VCaP (cell line): Measurements from ENCODE around the gene EID1.
"Not testable (repeated sequence)": the region's sequence is repeated elsewhere in the genome, so short reads cannot be mapped to it uniquely, and the experiment has no call there.

Source experiments
- H3K27ac ChIP-seq: fragments of 450-650 bp; 2 replicates; pipeline ENCODE4 v1.5.1; 2017
- TF ChIP-seq, protein P1 (sequence below): fragments of 450-650 bp; conservative IDR thresholded peaks from 2 replicates; pipeline ENCODE4 v1.5.1; 2017; ENCODE audit warnings: mild to moderate bottlenecking, moderate library complexity

EID1 gene

GRCh38 chr15:48898032-48898431, 20.1 kb downstream of the EID1 start:
- no peak overlapping the region for H3K27ac ChIP-seq
- TF ChIP-seq, protein P1, sequence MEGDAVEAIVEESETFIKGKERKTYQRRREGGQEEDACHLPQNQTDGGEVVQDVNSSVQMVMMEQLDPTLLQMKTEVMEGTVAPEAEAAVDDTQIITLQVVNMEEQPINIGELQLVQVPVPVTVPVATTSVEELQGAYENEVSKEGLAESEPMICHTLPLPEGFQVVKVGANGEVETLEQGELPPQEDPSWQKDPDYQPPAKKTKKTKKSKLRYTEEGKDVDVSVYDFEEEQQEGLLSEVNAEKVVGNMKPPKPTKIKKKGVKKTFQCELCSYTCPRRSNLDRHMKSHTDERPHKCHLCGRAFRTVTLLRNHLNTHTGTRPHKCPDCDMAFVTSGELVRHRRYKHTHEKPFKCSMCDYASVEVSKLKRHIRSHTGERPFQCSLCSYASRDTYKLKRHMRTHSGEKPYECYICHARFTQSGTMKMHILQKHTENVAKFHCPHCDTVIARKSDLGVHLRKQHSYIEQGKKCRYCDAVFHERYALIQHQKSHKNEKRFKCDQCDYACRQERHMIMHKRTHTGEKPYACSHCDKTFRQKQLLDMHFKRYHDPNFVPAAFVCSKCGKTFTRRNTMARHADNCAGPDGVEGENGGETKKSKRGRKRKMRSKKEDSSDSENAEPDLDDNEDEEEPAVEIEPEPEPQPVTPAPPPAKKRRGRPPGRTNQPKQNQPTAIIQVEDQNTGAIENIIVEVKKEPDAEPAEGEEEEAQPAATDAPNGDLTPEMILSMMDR = no peak

DNA sequence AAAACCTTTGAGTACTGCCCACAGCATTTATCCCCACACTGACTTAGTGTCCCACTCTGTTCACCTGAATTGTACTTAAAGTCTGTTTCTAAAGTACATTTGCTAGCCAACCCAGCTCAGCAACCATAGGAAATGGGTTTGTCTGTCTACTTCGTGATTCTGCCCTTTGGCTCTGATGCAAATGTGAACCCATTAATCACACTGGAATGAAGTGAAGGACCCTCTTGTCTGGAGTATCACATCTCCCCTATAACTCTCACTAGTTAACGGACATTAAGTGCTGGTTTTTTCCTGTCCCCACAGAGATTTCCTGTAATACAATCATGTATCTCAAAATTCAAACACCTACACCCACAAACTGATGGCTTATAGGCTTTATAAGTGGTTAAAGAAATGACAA, 20.5 kb downstream of the EID1 start:
- TF ChIP-seq, protein P1 = no peak
- no peak overlapping the region for H3K27ac ChIP-seq

- TF ChIP-seq, protein P1 = no peak
- H3K27ac ChIP-seq = no peak overlapping the region
Measured at GRCh38 chr15:48899793-48900192, 21.9 kb downstream of the EID1 start.

DNA sequence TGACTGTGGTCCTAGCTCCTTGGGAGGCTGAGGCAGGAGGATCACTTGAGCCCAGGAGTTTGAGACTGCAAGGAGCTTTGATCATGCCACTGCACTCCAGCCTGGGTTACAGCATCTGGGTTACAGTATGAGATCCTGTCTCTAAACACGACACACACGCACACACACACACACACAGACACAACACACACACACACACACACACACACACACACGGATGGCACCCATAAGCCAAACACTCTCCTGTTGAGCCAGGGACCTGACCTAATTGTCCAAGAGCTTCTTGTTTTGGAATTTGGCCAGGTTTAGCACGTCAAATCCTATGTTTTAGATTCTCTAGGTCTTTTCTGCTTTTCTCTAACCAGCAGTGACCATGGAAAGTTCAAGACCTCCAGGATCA, 26.8 kb downstream of the EID1 start:
- TF ChIP-seq, protein P1 = no peak
- H3K27ac ChIP-seq = no peak overlapping the region

DNA sequence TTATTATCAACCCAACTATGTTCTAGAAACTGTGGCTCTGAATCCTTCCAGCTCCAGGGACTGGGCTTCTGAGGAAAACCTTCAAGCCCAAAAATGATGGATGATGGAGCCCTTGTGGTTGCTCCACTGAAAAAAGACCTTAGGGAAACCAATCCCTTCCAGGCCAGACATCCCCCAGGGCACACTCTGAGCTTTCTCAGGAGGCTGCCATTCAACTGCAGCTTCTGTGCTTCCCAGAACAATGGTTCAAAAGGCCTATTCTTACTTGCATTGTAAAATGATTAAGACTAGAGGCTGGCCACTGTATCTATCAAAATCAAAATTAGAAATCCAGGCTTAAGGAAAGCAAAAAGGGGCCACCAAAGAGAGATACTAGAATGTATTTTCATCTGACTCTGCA, 27.3 kb downstream of the EID1 start:
- TF ChIP-seq, protein P1 = no peak

DNA sequence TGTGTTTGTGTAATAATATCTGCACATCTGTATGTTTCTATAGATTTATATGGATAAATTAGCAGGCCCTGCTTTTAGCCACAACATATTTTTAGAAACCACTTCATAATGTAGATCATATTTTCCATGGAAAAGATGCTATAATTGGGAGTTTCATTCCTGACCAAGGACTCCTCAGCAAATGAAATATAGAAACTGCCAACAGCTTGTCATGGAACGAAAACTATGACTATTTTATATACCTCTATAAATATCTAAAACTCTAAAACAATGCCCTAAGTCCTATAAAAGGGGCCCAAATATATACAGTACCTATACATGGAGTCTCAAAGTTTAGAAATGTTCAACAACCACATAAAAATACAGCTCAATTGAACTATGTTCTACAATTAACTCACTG, 27.9 kb downstream of the EID1 start:
- TF ChIP-seq, protein P1 = no peak
- no peak overlapping the region for H3K27ac ChIP-seq

More for the DNA sequence above, 27.3 kb downstream of the EID1 start:
- no peak overlapping the region for H3K27ac ChIP-seq

DNA sequence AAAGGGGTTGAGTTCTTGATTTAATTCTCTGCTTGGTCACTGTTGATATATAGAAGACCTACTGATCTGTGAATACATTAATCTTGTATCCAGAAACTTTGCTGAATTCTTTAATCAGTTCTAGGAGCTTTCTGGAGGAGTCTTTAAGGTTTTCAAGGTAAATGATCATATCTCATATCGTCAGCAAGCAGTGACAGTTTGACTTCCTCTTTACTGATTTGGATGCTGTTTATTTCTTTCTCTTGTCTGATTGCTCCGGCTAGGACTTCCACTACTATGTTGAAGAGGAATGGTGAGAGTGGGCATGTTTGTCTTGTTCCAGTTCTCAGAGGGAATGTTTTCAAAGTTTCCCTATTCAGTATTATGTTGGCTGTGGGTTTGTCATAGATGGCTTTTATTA, 31.4 kb downstream of the EID1 start:
- H3K27ac ChIP-seq = peak overlapping the region; percentile 55

GRCh38 chr15:48910554-48910953, 32.6 kb downstream of the EID1 start:
- H3K27ac ChIP-seq = not testable (repeated sequence)

DNA sequence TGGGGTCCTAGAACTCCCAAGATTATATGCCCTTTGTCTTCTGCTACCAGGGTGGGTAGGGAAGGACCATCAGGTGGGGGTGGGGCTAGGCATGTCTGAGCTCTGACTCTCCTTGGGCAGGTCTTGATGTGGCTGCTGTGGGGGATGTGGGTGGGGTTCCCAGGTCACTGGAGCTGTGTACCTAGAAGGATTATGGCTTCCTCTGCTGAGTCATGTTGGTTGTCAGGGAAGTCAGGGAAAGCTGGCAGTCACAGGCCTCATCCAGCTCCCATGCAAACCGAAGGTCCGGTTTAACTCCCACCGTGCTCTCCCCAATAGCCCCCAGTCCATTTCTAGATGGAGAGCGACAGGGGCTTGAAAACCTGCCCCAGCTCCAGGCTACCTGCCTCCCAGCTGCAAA, 35.2 kb downstream of the EID1 start:
- no peak overlapping the region for H3K27ac ChIP-seq
- TF ChIP-seq, protein P1 = no peak
